DOHH2 (cell line): ENCODE measurements around the gene SHC3.

Experiments used
- H3F3A ChIP-seq: fragments of 200-600 bp; sonication (generic), shearing (Covaris generic); 2 replicates; pipeline ENCODE4 v1.6.0; 2016; ENCODE audit warnings: antibody characterized with exemption, mild to moderate bottlenecking; ENCODE audit not compliant: control insufficient read depth, insufficient read depth
- H3K27ac ChIP-seq: fragments of 200-600 bp; sonication (generic); 2 replicates; pipeline ENCODE4 v1.5.1; 2014; ENCODE audit warnings: low read depth, mild to moderate bottlenecking, low read length, moderate library complexity
- H3K27me3 ChIP-seq: fragments of 200-600 bp; sonication (generic); 2 replicates; pipeline ENCODE4 v1.6.1; 2014; ENCODE audit warnings: mild to moderate bottlenecking, low read length, mixed read lengths; ENCODE audit not compliant: control insufficient read depth
- H3K36me3 ChIP-seq: fragments of 200-600 bp; sonication (generic); 2 replicates; pipeline ENCODE4 v1.6.1; 2014; ENCODE audit warnings: mild to moderate bottlenecking, low read length, moderate library complexity, mixed read lengths; ENCODE audit not compliant: control insufficient read depth
- H3K4me1 ChIP-seq: fragments of 200-600 bp; sonication (generic); 2 replicates; pipeline ENCODE4 v1.6.1; 2014; ENCODE audit warnings: mild to moderate bottlenecking, low read length, mixed read lengths; ENCODE audit not compliant: control insufficient read depth
- H3K4me2 ChIP-seq: fragments of 200-600 bp; sonication (generic); 2 replicates; pipeline ENCODE4 v1.6.0; 2014; ENCODE audit warnings: mild to moderate bottlenecking, low read length, moderate library complexity
- H3K4me3 ChIP-seq: fragments of 200-600 bp; sonication (generic); 2 replicates; pipeline ENCODE4 v1.5.1; 2014; ENCODE audit warnings: mild to moderate bottlenecking, low read length, mixed read lengths
- H3K79me2 ChIP-seq: fragments of 200-600 bp; sonication (generic); 2 replicates; pipeline ENCODE4 v1.6.1; 2014; ENCODE audit warnings: mild to moderate bottlenecking, low read length, mixed read lengths; ENCODE audit not compliant: control insufficient read depth
- H3K9me2 ChIP-seq: fragments of 200-600 bp; sonication (generic); replicated peaks from 2 replicates; pipeline ENCODE4 v1.6.1; 2014; ENCODE audit warnings: mild to moderate bottlenecking, low read length, mixed read lengths; ENCODE audit not compliant: control insufficient read depth
- H3K9me3 ChIP-seq: fragments of 200-600 bp; sonication (generic); 2 replicates; pipeline ENCODE4 v1.6.1; 2014; ENCODE audit warnings: antibody characterized with exemption, low read length, mixed read lengths; ENCODE audit not compliant: control insufficient read depth, insufficient read depth
- H4K20me1 ChIP-seq: fragments of 200-600 bp; sonication (generic); 2 replicates; pipeline ENCODE4 v1.6.0; 2014; ENCODE audit warnings: low read depth, mild to moderate bottlenecking, antibody characterized with exemption, low read length, moderate library complexity; ENCODE audit not compliant: control insufficient read depth, insufficient read depth
- EZH2phosphoT487 ChIP-seq: fragments of 200-600 bp; sonication (generic); IDR thresholded peaks from 2 replicates; pipeline ENCODE4 v1.6.1; 2017; ENCODE audit warnings: borderline replicate concordance, mild to moderate bottlenecking, antibody characterized with exemption, low read length, moderate library complexity, mixed read lengths
- TF ChIP-seq, protein P1 (sequence below): fragments of 200-600 bp; sonication (generic); IDR thresholded peaks from one replicate; pipeline ENCODE4 v1.5.1; 2014; ENCODE audit warnings: antibody characterized with exemption, mild to moderate bottlenecking, low read depth, low read length; ENCODE audit not compliant: poor library complexity, severe bottlenecking

Gene SHC3

DNA sequence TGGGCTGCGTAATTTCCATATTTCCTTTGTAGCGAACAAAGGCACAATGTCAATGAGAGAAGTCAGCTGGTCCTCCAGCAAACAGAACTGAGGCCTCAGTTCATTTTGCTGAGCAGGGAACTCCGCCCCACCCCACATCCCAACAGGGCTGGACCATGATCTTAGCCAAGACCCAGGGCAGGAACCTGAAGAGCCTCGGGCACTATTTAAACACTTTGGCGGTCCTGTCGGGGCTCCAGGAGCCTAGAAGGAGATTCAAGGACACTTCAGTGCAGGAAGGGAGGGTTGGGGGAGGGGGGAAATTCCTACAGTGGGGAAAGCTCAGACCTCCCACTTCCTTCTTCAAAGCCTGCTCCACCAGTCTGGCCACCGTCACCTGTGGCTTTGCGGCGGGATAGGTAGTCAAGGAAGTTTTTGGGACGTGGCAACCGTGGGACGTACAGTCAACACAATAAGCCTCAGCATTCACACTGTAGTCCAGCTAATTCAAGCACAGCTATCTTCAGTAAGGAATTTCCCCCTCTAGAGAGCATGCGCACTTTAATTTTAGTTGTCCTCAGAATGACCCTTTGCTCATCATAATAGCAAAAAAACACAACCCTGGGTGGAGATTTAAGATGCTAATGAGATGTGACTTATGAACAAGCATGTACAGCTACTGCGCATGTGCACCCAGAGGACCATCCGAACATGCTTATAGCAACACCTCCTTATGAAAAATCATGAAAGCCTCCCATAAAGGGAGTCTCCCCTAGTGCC lies 156.4 kb downstream of the SHC3 start:
- H3K9me2 ChIP-seq, result no peaks in the 10 kb centered on the region
- no peak overlapping the region for H3K4me2 ChIP-seq
- H3K79me2 ChIP-seq, result no peaks in the 10 kb centered on the region
- no peak overlapping the region for H3K4me3 ChIP-seq
- TF ChIP-seq EZH2phosphoT487, result no peak
- TF ChIP-seq, protein P1, sequence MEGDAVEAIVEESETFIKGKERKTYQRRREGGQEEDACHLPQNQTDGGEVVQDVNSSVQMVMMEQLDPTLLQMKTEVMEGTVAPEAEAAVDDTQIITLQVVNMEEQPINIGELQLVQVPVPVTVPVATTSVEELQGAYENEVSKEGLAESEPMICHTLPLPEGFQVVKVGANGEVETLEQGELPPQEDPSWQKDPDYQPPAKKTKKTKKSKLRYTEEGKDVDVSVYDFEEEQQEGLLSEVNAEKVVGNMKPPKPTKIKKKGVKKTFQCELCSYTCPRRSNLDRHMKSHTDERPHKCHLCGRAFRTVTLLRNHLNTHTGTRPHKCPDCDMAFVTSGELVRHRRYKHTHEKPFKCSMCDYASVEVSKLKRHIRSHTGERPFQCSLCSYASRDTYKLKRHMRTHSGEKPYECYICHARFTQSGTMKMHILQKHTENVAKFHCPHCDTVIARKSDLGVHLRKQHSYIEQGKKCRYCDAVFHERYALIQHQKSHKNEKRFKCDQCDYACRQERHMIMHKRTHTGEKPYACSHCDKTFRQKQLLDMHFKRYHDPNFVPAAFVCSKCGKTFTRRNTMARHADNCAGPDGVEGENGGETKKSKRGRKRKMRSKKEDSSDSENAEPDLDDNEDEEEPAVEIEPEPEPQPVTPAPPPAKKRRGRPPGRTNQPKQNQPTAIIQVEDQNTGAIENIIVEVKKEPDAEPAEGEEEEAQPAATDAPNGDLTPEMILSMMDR, result no peak
- no peaks in the 10 kb centered on the region for H3K36me3 ChIP-seq
- H3K9me3 ChIP-seq, result no peaks in the 10 kb centered on the region
- H4K20me1 ChIP-seq, result no peaks in the 10 kb centered on the region
- H3F3A ChIP-seq, result no peaks in the 10 kb centered on the region
- H3K27me3 ChIP-seq, result no peaks in the 10 kb centered on the region
- H3K4me1 ChIP-seq, result no peaks in the 10 kb centered on the region
- H3K27ac ChIP-seq, result no peak overlapping the region

DNA sequence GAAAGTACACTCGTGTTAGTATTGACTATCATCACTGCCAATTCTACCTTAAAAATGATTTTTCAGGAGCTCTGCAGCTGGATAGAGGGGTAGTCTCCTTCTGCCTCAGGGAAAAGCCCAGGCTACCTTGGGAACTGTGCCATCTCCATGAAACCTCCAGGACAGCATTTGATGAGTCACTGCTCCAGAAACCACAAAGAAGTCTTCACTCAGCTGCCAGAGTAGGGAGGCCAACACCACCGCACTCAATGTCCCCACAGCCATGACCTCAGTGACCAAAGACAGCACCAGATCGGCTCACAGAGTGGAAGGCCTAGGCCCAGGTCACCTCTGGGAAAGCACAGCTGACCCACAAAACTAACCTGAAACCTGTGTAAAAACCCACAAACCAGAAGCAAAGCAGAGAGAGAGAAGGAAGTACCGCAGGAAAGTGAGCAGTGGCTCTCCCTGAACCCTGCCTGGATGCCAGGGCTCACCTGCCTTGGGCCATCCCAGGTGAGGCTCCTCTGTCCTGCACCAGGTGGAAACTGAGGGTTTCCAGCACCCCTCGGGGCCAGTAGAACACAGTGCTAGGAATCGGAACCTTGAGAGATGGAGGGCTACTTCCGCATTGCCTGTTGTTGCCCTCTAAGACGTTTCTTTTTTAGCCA lies 157.3 kb downstream of the SHC3 start:
- H3K27me3 ChIP-seq, result no peaks in the 10 kb centered on the region
- H3K4me1 ChIP-seq, result no peaks in the 10 kb centered on the region
- no peaks in the 10 kb centered on the region for H3K9me2 ChIP-seq
- H3K79me2 ChIP-seq, result no peaks in the 10 kb centered on the region
- no peak overlapping the region for H3K27ac ChIP-seq
- H3K4me2 ChIP-seq, result no peak overlapping the region
- no peaks in the 10 kb centered on the region for H3F3A ChIP-seq
- H3K9me3 ChIP-seq, result no peaks in the 10 kb centered on the region
- H3K4me3 ChIP-seq, result no peak overlapping the region
- TF ChIP-seq EZH2phosphoT487, result no peak
- TF ChIP-seq, protein P1, result no peak
- H4K20me1 ChIP-seq, result no peaks in the 10 kb centered on the region
- H3K36me3 ChIP-seq, result no peaks in the 10 kb centered on the region

DNA sequence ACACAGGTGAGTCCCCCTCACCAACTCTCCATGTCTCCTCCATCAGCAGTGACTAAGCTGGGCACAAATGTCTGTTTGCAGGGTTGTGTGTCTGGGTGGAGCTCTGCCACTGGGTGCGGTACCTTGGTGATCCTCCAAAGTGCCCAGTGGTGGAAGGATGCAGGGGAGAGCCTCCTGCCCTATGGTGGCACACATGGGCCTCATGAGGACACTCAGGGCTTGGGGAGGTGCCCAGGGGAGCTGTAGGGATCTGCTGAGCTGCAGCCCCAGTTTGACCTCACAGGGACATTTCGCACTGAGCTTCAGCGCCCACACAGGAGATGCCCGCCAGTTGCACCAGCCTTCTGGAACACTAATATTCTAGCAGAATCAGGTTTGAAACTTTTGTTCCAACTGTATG lies 157.9 kb downstream of the SHC3 start:
- Histone ChIP-seq H3K4me2 (no peak overlapping the region), H3F3A (no peaks in the 10 kb centered on the region), H3K27me3 (no peaks in the 10 kb centered on the region), H3K79me2 (no peaks in the 10 kb centered on the region), H4K20me1 (no peaks in the 10 kb centered on the region), H3K9me2 (no peaks in the 10 kb centered on the region), H3K9me3 (no peaks in the 10 kb centered on the region), H3K36me3 (no peaks in the 10 kb centered on the region), H3K27ac (no peak overlapping the region), H3K4me3 (no peak overlapping the region), H3K4me1 (no peaks in the 10 kb centered on the region)
- TF ChIP-seq, protein P1, result no peak
- TF ChIP-seq EZH2phosphoT487, result no peak
